ENCODE data around the gene LEKR1.
"Not testable (repeated sequence)": the region's sequence is repeated elsewhere in the genome, so short reads cannot be mapped to it uniquely, and the experiment has no call there.

LEKR1 gene

DNA sequence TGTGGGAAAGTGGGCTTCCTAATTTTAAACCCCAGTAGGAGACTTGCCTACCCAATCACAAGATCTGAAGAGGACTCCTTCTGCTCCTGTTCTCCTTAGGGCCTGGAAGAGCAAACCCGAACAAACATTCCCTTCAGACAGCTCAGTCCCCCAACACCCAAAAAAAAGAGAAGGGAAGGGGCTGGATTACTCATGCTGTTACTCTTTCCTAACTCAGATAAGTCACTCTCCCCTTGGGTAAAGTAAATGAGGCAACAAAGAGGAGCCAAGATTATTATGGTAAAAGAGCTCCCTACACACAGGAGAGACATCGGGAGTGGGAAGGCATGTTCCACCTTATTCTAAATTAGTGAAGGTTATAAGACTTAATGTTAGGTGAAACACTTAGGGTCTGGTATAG is 18.1 kb upstream of the LEKR1 start:
- DNase-seq = no peak

DNA sequence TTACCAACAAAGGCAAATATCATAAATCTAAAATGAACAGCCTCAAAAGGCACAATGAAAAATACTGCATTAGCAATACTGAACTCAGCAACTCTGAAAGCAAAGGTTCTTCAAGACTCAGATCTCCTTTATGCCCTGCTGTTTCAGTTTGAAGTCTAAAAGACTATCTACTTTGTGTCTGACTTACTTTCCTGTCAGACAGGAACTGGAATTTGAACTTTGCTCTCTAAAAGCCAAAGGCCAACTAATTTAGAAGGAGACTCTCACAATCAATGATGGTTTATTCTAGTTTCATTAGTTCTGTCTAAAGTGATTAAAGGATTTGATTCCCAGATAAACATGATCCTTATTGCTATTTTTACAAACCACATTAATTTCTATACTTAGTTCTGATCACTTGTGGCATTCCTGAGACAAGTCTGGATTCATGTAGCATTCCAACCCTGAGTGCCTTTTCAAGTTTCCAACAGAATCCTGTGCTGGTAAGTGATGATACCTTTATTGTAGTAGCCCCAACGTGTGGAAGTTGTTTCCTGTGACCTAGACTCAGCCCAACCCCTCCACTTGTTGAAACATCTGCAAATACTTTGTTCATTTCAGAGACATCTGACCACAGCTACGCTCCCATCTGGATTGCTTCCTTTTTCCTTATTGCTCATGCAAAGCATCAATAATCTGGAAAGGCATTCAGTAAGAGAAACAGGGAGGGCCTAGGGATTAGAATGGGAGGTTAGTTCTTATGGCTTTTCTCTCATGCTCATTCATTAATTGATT is 14.9 kb upstream of the LEKR1 start:
- no peak for DNase-seq

DNA sequence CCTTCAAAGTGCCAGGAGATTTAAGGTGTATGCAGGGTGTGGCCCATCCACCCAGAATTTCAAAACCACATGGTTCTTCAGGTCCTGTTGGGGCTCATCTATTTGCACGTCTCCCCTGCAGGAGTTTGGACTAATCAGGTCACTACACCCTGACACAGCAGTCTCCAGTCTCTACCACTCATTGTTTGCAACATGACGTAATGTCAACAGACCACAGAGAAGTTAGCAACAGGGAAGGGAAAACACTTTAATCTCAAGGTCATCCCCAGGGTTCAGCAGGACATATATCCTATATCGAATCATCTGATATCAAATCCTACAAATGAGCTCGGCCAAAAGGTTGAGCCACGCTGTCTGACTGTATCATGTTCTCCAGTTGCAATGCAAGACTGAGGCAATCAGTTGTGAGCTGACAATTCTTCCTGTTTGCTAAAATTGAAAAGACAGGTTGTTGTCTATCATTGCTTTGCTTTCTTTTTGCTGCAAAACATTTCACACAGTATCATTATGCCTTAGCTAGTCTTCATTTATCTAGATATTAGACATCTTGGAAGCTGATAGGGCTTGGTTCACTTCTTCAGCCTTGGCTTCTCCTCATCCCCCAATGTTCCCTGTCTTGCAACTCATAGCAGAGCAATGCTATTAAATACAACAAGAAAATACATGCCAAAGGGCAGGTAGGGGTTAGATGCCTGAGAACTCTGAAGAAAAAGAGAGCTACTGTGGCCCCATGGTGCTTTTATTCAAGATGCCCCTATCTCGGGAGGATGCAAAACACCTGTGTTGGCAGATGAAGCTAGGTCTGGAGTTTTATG is 13.4 kb upstream of the LEKR1 start:
- DNase-seq = peak; percentile 70

DNA sequence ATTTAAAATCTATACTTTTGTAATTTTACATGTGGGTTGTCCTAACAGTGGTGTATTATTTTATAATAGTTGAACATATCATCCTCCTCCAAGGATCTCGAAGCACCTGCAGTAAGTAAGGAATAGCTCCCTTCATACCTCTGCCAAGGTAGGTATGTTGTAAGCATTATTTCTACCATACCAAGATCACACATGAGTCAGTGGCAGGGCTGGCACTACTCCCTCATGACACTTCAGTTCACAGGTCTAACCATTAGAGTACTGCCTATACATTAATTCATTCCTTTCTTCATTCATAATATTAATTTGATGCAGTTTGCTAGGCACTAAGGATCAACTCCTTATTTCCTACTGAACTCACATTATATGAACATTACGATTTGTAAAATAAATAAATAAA is 11.9 kb upstream of the LEKR1 start:
- DNase-seq = no peak

DNA sequence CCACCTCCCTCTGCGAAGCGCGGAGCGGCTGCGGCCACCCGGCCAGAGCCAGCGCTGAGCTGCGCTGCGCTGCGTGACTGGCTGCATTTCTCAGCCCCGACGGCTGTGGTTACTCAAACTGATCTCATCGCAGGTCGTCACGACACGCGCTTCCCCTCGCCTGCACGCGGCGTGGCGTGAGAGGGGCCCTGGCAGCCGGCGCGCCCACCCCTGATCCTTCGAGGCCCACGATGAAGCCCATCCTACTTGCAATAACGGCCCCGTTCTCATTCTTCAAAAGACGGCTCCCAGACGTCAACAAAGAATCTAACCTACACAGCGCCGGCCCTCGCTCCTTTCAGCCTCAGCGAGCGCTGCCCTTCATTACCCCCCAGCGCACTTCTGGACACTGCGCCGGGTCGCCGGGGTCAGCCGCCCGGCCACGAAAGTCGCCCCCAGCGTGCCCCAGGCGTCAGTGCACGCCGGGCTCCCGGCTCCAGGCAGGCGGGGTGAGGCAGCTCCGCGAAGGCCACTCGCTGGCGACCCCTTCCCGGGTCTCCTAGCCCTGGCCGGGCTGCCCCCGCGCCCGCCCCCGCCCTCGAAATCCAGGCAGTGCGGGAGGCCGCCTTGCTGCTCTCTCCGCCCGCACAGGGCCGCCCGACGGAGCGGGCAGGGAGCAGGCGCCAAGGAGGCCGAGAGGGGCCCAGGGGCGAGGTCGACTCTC is 9.9 kb upstream of the LEKR1 start:
- no peak for DNase-seq

DNA sequence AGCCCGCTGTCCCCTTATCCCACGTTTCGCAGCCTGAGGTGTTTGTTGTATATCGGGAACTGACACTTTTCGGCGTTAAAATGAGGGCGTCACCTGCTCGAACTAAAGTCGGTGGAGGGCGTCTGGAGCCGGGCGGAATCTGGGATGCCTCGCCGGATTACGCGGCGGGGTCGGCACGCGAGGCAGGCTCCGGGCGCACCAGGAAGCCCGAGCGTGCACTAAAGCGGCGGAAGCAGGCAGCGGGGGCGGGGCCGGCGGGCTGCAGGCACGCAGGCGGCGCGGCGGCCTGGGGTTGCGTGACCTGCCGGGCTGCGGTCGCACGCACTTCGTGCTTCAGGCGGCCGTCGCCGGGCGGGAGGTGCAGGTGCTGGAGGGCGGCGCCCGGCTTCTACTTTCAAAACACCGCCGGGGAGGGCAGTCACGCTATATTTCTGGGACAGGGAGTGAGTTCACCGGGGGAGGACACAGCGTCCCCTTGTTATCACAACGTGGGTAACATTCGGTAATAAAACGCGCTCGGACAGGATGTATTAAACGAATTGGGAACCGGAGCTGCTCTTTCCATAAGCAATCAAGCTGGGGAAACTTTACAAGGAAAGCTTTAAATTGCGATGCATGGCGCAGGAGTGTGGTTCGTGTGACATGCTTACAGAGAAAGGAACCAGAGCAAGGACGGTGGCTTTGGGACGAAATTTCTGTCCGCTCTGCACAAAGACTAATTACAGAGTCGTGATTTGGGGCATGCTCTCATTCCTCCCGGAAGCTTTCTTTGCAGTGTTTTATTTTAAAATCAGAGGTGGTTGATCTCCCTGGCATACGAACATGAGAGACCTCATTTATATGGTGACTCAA is 9.1 kb upstream of the LEKR1 start:
- DNase-seq = peak; percentile 93

DNA sequence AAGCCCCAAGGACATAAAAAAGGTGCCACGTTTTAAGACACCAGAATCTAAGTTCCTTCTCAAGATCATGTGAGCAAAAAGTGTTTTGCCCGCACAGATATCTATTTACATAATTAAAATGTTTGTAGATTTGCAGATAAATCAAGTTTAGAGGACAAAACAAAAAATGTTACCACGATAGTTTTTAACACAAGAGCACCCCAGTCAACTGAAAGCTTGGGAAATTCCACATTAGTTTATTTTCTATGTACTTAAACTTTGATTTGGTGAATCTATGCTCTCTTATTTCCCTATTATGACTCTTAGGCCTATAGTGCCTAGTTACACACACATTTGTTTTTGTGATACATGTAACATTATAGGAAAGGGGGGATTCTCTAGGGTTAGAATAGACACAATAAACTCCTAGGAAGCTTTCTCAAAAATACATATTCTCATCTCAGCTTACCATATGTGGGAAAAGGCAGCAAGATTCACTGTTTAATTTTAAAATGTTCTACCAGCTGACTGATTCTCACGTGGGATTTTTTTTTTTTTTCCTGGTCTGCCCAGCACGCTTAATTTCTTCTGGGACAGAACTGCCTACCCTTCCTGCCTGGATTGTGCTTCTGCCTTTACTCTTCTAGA is 8.4 kb upstream of the LEKR1 start:
- no peak for DNase-seq

DNA sequence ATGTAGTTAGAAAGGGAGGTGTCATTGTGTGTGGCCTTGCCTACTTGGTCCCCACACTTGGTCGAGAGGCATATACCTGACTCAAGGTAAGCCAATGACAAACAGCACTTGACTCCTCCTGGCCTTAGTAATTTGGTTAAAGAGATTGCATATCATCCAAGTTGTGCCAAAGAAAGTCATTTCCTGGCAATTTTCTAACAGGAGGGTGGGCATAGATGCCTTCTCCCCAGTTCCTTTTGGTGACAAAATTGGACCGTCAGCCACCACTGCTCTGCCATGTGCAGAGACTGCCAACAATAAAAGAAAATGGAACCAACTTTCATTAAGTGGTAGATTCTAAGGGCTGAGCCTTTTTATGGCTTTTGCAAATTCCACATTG is 7.9 kb upstream of the LEKR1 start:
- DNase-seq = no peak

DNA sequence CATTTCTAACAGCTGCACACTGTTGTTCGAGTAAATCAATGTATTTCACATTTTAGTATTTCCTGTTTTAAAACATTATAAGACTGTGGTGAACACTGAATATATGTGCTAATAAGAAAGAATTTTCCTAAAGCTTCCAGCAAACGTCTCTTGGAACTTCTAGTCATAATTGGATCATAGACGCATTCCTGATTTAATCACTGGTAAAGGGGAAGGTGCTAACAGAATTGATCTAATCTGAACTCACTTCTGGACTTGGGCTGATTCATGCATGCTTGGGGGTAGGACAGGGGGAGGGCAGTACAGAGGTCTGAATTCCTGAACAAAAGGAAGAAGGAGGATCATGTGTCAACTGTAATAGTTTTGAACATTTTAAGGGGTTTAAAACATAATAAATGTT is 7.3 kb upstream of the LEKR1 start:
- no peak for DNase-seq

DNA sequence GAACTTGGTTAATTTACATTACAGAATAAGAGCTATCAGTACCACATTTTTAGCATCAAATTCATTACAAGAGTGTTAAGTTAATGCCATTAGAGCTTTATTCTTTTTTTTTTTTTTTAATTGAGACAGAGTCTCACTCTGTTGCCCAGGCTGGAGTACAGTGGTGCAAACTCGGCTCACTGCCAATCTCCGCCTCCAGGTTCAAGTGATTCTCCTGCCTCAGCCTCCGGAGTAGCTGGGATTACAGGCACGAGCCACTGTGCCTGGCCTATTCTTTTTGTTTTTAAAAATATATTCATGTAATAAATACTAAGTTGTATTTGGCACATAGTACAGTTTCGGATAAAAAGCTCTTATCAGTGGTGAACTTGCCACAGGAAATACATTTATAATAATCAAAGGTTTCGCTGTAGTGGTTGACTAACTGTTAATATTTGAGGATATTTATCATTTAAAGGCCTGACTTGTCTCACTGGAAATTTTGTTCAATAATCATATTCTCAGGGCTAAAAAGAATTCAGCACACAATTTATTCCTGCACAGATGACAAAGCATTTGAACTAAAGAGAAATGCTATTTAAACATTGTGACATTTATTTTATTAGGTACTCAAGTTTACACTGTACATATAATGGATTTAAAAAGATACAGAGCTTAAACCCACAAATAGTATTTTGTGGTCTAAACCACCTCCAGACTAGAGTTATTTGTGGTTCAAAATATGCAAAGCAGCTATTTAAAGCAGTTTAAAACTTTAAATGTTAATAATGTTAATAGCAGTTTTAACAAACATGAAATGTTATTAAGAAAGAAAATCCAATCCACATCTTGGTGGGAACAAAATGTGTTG is 6.1 kb upstream of the LEKR1 start:
- no peak for DNase-seq

DNA sequence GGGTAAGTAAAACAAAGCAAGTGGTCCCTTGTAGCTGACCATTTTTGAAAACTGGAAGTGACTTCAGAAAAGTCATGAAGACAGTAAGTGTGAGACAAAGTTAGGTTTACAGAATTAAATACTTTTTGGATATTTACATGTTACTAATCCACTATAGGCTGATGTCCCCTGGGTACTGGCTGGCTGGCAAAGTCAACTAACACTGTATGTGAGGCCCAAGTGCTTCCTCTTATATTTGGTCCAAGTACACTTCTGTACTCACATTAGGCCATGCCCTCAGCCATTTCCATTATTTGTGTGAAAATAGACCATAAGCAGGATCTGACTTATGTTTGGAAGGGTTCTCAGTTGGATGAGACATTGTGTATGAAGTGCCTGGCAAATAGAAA is 5.5 kb upstream of the LEKR1 start:
- no peak for DNase-seq

DNA sequence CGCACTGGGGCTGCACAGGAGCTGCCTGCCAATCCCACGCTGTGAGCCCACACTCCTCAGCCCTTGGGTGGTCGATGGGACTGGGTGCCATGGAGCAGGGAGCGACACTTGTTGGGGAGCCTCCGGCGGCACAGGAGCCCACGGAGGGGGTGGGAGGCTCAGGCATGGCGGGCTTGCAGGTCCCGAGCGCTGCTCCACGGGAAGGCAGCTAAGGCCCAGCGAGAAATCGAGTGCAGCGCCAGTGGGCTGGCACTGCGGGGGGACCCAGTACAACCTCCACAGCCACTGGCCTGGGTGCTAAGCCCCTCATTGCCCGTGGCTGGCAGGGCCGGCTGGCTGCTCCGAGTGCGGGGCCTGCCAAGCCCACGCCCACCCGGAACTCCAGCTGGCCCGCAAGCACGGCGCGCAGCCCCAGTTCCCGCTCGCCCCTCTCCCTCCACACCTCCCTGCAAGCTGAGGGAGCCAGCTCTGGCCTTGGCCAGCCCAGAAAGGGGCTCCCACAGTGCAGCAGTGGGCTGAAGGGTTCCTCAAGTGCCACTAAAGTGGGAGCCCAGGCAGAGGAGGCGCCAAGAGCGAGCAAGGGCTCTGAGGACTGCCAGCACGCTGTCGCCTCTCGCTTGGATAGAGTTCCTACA is 3.4 kb upstream of the LEKR1 start:
- not testable (repeated sequence) for DNase-seq

DNA sequence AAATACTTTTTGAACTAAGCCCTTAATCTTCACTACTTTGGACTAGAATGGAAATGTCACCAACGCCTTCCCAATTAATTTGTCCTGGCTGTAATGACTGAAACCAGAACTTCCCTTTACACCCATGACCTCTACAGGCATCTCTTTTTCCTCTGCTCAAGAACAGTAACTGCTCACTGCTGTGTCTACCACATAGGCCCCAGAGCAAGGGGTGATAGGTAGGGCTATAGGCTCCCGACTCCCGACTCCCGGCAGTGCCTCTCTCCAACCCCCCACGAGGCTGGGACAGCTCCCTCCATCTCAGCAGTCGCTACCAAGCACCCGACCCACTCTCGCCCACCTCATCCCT is 384 bp upstream of the LEKR1 start:
- no peak for DNase-seq

DNA sequence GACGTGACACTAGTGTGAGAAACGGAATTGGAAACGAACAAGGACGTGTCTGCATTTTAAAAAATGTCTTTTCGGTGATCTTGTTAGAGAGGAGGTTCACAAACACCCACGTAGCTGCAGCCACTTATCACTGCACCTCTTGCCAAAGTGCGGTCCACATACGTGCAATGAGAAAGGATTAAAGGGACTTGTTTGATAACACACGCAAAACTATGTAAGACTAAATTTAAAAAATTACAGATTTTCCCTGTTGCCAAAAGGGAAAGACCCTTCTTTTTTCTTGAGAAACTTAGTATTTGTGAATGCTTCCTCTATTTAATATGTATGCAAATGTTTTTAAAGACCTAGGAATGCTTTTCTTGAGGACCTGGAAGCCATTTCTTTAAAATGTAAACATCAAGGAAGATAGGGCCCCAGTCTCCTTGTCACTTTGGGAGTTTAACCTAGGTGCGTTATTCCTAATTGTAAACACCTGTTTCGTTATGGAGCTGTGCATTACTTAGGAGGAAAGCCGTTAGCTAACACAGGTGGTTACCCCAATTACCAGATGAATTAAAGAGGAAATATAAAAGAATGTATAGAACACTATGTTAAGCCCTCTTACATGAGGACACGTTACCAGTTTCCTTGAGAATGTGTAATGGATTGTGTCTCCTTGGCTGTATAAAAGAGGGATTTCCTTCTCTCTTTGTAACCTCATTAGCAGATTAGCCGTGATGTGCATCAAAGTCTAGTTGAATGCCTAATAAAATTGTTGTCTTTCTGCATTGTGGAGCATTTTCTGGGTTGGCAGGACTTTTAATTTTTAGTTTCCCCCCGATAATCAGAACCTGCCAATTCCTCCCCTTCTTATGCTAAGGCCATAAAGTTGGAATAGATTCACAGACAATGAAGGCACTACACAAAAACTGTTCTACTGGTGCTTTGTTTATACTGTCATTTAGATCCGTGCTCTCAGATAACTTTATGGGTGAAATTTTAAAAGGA is 1.0 kb downstream of the LEKR1 start:
- peak; percentile 17 for DNase-seq

DNA sequence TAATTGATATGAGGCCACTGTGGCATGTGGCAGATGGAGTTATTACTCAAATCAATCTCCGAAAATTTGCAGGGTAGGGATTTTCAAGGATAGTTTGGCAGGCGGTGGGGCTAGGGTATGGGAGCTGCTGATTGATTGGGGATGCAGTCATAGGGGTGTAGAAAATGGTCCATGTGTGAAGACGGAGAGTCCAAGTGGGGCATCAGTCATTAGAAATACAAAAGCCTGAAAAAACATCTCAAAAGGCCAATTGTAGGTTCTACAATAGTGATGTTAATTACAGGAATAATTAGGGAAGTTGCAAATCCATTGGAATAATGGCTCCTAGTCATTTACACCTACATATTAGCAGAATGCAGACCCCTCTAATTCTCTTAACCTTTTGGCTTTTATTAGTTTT is 4.9 kb downstream of the LEKR1 start:
- no peak for DNase-seq

DNA sequence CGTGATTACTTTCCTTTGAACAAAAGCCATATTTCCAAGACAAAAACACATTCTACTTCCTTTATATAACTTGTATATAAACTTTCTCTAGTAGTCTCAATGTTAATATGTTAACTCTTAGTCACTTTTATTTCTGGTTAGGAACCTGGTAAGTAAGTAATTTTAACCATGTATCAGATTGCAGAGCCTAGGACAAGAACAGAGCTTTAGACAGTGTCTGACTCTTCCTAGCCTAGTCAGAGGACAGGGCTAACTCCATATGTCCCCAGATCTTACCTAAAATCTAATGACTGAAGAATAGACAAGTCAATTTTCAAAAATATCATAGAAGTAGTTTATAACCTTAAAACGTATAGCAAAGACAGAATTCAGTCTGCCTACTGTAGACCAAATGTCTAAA is 8.3 kb downstream of the LEKR1 start:
- no peak for DNase-seq

DNA sequence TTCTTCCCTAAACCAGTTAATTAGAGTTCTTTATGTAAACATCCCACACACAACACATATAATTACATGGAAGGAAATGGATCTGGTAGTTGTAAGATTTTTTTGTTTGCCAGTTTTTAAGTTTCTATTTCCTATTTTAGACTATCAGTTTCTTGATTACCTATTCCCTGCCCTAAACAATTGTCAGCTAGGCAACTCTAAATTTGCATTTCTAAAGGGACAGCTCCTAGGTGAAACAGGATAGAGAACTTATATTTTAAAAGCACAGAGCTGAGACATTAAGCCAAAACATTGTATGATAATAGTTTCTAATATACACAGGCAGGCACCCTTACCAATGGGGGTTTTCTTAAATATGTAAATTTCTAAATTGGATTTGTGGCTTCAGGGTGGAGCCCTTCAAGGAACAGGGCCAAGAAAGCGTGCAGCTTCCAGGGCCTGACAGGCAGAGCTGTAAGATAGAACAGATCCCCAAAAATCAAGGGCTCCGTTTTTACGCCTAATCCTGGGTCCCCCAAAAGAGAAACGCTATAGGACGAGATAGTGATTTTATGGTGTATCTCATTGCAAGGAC is 8.9 kb downstream of the LEKR1 start:
- DNase-seq = no peak

DNA sequence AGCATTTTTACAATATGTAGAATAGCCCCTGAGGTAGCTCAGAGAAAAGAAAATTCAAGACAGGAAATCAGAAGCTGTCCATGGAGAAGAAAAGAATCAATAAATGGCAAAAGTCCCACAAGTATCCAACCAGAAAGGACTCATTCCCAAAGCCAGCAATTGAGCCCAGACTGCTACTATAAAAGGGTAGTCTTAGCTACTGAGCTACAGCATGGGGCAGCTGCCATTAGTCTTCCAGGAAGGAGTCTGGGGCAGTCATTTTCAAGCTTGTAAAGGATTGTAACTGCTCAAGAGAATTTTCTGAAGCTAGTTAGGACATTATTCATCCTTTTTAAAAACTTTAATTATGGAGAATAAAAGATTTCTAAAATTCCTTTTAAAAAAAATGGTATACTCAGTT is 10.5 kb downstream of the LEKR1 start:
- no peak for DNase-seq

DNA sequence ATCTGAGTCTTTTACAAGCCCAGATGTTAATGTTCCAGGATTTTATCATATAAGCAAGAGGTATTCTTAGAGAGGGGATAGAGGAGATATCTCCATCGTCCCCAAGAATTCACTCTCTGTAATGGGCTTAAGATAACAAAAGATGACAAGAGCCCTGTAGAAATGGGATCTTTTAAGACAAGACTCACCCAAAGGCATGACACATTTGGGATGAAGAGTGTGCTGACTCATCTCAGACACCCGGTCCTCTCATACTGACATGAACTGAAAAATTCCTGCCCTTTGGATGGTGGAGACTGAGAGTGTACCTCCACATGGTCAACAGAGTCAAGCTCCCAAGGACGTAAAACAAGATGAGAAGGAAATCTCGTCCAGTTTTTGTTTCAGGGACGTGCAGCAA is 11.0 kb downstream of the LEKR1 start:
- DNase-seq = no peak
